ENCODE measurements around the gene C6orf47.
A peak's percentile ranks its signal among the peaks of the same experiment; 100 is the strongest.

The C6orf47 gene

GRCh38 chr6:31661262-31662123, 915 bp upstream of the C6orf47 start:
- no peak for TF ChIP-seq TAF1 (IDR thresholded peaks at IDR 0.05; ENCODE audit: borderline replicate concordance, insufficient read depth, low read length)
- TF ChIP-seq FOXP2 (optimal IDR thresholded peaks at IDR 0.05; ENCODE audit: borderline replicate concordance, extremely low read depth, extremely low read length, insufficient read depth): no peak
- TF ChIP-seq POLR2AphosphoS5 (IDR thresholded peaks at IDR 0.05; ENCODE audit: low read depth, low read length): no peak
- no peak for TF ChIP-seq SIN3A (IDR thresholded peaks at IDR 0.05; ENCODE audit: borderline replicate concordance, insufficient read depth, low read length)
- no peak for TF ChIP-seq REST (IDR thresholded peaks at IDR 0.05; ENCODE audit: insufficient read depth in 1 of 2, low read depth in 2 of 2, low read length in 2 of 2)

GRCh38 chr6:31659649-31660380, 763 bp downstream of the C6orf47 start:
- no peak for TF ChIP-seq TAF1 (IDR thresholded peaks at IDR 0.05; ENCODE audit: borderline replicate concordance, insufficient read depth, low read length)
- TF ChIP-seq REST (IDR thresholded peaks at IDR 0.05; ENCODE audit: insufficient read depth in 1 of 2, low read depth in 2 of 2, low read length in 2 of 2): peak; percentile 87 to 91

GRCh38 chr6:31658983-31659648, 1.5 kb downstream of the C6orf47 start:
- TF ChIP-seq FOXP2 (optimal IDR thresholded peaks at IDR 0.05; ENCODE audit: borderline replicate concordance, extremely low read depth, extremely low read length, insufficient read depth) (no peak), POLR2AphosphoS5 (IDR thresholded peaks at IDR 0.05; ENCODE audit: low read depth, low read length) (no peak; the same call in 1 of the 2 replicates), TAF1 (IDR thresholded peaks at IDR 0.05; ENCODE audit: borderline replicate concordance, insufficient read depth, low read length) (no peak), REST (IDR thresholded peaks at IDR 0.05; ENCODE audit: insufficient read depth in 1 of 2, low read depth in 2 of 2, low read length in 2 of 2) (no peak), SIN3A (IDR thresholded peaks at IDR 0.05; ENCODE audit: borderline replicate concordance, insufficient read depth, low read length) (no peak)

- TF ChIP-seq TAF1 (IDR thresholded peaks at IDR 0.05; ENCODE audit: borderline replicate concordance, insufficient read depth, low read length) (no peak), FOXP2 (optimal IDR thresholded peaks at IDR 0.05; ENCODE audit: borderline replicate concordance, extremely low read depth, extremely low read length, insufficient read depth) (no peak), SIN3A (IDR thresholded peaks at IDR 0.05; ENCODE audit: borderline replicate concordance, insufficient read depth, low read length) (no peak), REST (IDR thresholded peaks at IDR 0.05; ENCODE audit: insufficient read depth in 1 of 2, low read depth in 2 of 2, low read length in 2 of 2) (no peak), POLR2AphosphoS5 (IDR thresholded peaks at IDR 0.05; ENCODE audit: low read depth, low read length) (no peak)
Observed at GRCh38 chr6:31658158-31658688, 2.4 kb downstream of the C6orf47 start.

Data from PFSK-1 (cell line).